Prostate gland (tissue), 2 donors: Measurements from ENCODE around the gene ADAMTS3.

Source experiments
- CTCF ChIP-seq, 4 experiments: fragments of 200-600 bp in 2 of 4; fragments of 450-650 bp in 2 of 4; sonication (generic) in 2 of 4; IDR thresholded peaks; 1 replicate in 3 of 4; 2 replicates in 1 of 4; pipeline ENCODE4 v1.5.1; 2016 to 2019; ENCODE audit warnings: antibody characterized with exemption in 4 of 4, mild to moderate bottlenecking in 2 of 4, moderate library complexity in 2 of 4
- POLR2A ChIP-seq: fragments of 450-650 bp; IDR thresholded peaks from one replicate; pipeline ENCODE4 v1.6.1; 2016; ENCODE audit warnings: antibody characterized with exemption, mild to moderate bottlenecking

- TF ChIP-seq CTCF (IDR thresholded peaks at IDR 0.05) (peak in 2 of 4 experiments; percentile 17 to 44), POLR2A (no peak)
Observed at GRCh38 chr4:72567821-72568675, 973 bp downstream of the ADAMTS3 start.
